Subcutaneous abdominal adipose tissue (tissue), 5 donors: ENCODE data around the gene EFCAB11.

Source experiments
- H3K27ac ChIP-seq: one replicate; pipeline ENCODE4 v1.7.0; 2013; ENCODE audit warnings: low read depth, mild to moderate bottlenecking, inconsistent platforms, low read length, moderate library complexity
- H3K27me3 ChIP-seq, 5 donors: one replicate each; pipeline ENCODE4 v1.7.0; 2013; ENCODE audit warnings: low read length in 5 of 5, inconsistent platforms in 1 of 5; ENCODE audit not compliant: control insufficient read depth in 5 of 5, insufficient read depth in 4 of 5
- H3K36me3 ChIP-seq, 5 donors: one replicate each; pipeline ENCODE4 v1.7.0; 2013; ENCODE audit warnings: low read length in 5 of 5; ENCODE audit not compliant: control insufficient read depth in 5 of 5, insufficient read depth in 5 of 5
- H3K4me1 ChIP-seq, 5 donors: one replicate each; pipeline ENCODE4 v1.7.0; 2013; ENCODE audit warnings: low read length in 5 of 5, mild to moderate bottlenecking in 3 of 5, moderate library complexity in 1 of 5; ENCODE audit not compliant: control insufficient read depth in 5 of 5, insufficient read depth in 5 of 5
- H3K4me3 ChIP-seq, 5 donors: one replicate each; pipeline ENCODE4 v1.7.0; 2013; ENCODE audit warnings: low read length in 5 of 5, low read depth in 1 of 5
- H3K9ac ChIP-seq, 5 donors: one replicate each; pipeline ENCODE4 v1.7.0; 2013; ENCODE audit warnings: low read length in 5 of 5, mild to moderate bottlenecking in 4 of 5, moderate library complexity in 3 of 5
- H3K9me3 ChIP-seq, 5 donors: one replicate each; pipeline ENCODE4 v1.7.0; 2013; ENCODE audit warnings: low read length in 5 of 5; ENCODE audit not compliant: control insufficient read depth in 5 of 5
- donor health status: healthy.
- donor health status: healthy.
- donor health status: healthy.
- donor health status: healthy.
- donor health status: healthy.

The EFCAB11 gene

GRCh38 chr14:89858089-89858488 is 96.4 kb downstream of the EFCAB11 start:
- H3K27me3 ChIP-seq, result no peaks in the 10 kb centered on the region
- no peak overlapping the region for H3K27ac ChIP-seq
- H3K36me3 ChIP-seq, result no peaks in the 10 kb centered on the region
- peaks cover 0 to 3% (median 0%) of the 10 kb centered on the region in 5 donors for H3K9me3 ChIP-seq
- H3K9ac ChIP-seq, result no peak overlapping the region
- H3K4me1 ChIP-seq, result peaks cover 0 to 10% (median 6%) of the 10 kb centered on the region in 5 donors
- no peak overlapping the region for H3K4me3 ChIP-seq

GRCh38 chr14:89856871-89857345 is 97.6 kb downstream of the EFCAB11 start:
- Histone ChIP-seq H3K27ac (no peak overlapping the region), H3K27me3 (no peaks in the 10 kb centered on the region), H3K9ac (no peak overlapping the region), H3K4me3 (no peak overlapping the region), H3K36me3 (no peaks in the 10 kb centered on the region), H3K4me1 (peaks cover 0 to 10% (median 6%) of the 10 kb centered on the region in 5 donors), H3K9me3 (peaks cover 0 to 3% (median 0%) of the 10 kb centered on the region in 5 donors)

- H3K36me3 ChIP-seq, result no peaks in the 10 kb centered on the region
- H3K27me3 ChIP-seq, result no peaks in the 10 kb centered on the region
- H3K9me3 ChIP-seq, result no peaks in the 10 kb centered on the region
- no peak overlapping the region for H3K4me3 ChIP-seq
- H3K4me1 ChIP-seq, result peaks cover 0 to 10% (median 7%) of the 10 kb centered on the region in 5 donors
- H3K27ac ChIP-seq, result no peak overlapping the region
- no peak overlapping the region for H3K9ac ChIP-seq
These were observed 98.4 kb downstream of the EFCAB11 start for GRCh38 chr14:89855961-89856656.

- H3K9ac ChIP-seq, result no peak overlapping the region
- H3K4me1 ChIP-seq, result peaks cover 0 to 10% (median 7%) of the 10 kb centered on the region in 5 donors
- no peak overlapping the region for H3K27ac ChIP-seq
- H3K9me3 ChIP-seq, result no peaks in the 10 kb centered on the region
- H3K36me3 ChIP-seq, result no peaks in the 10 kb centered on the region
- H3K27me3 ChIP-seq, result no peaks in the 10 kb centered on the region
- no peak overlapping the region for H3K4me3 ChIP-seq
These were observed 100.4 kb downstream of the EFCAB11 start for GRCh38 chr14:89853936-89854693.

- no peaks in the 10 kb centered on the region for H3K9me3 ChIP-seq
- no peaks in the 10 kb centered on the region for H3K27me3 ChIP-seq
- H3K27ac ChIP-seq, result no peak overlapping the region
- no peaks in the 10 kb centered on the region for H3K36me3 ChIP-seq
- no peak overlapping the region for H3K9ac ChIP-seq
- H3K4me3 ChIP-seq, result no peak overlapping the region
- peaks cover 0 to 10% (median 7%) of the 10 kb centered on the region in 5 donors for H3K4me1 ChIP-seq
These were observed 103.4 kb downstream of the EFCAB11 start for GRCh38 chr14:89851106-89851505.

GRCh38 chr14:89849931-89850330 is 104.6 kb downstream of the EFCAB11 start:
- Histone ChIP-seq H3K27ac (no peak overlapping the region), H3K9ac (no peak overlapping the region), H3K36me3 (no peaks in the 10 kb centered on the region), H3K4me1 (peaks cover 0 to 6% (median 4%) of the 10 kb centered on the region in 5 donors), H3K4me3 (no peak overlapping the region), H3K9me3 (no peaks in the 10 kb centered on the region), H3K27me3 (no peaks in the 10 kb centered on the region)

GRCh38 chr14:89848165-89848564 is 106.4 kb downstream of the EFCAB11 start:
- H3K27me3 ChIP-seq, result no peaks in the 10 kb centered on the region
- no peak overlapping the region for H3K27ac ChIP-seq
- H3K9me3 ChIP-seq, result no peaks in the 10 kb centered on the region
- no peaks in the 10 kb centered on the region for H3K36me3 ChIP-seq
- H3K4me1 ChIP-seq, result peaks cover 0 to 6% (median 0%) of the 10 kb centered on the region in 5 donors
- no peak overlapping the region for H3K4me3 ChIP-seq
- H3K9ac ChIP-seq, result no peak overlapping the region

GRCh38 chr14:89845346-89845745 is 109.2 kb downstream of the EFCAB11 start:
- no peak overlapping the region for H3K9ac ChIP-seq

GRCh38 chr14:89844508-89844907 is 110.0 kb downstream of the EFCAB11 start:
- H3K4me1 ChIP-seq, result no peaks in the 10 kb centered on the region
- no peaks in the 10 kb centered on the region for H3K36me3 ChIP-seq
- no peak overlapping the region for H3K4me3 ChIP-seq
- H3K9me3 ChIP-seq, result no peaks in the 10 kb centered on the region
- no peak overlapping the region for H3K27ac ChIP-seq
- no peak overlapping the region for H3K9ac ChIP-seq
- H3K27me3 ChIP-seq, result no peaks in the 10 kb centered on the region

More at GRCh38 chr14:89845346-89845745, 109.2 kb downstream of the EFCAB11 start:
- Histone ChIP-seq H3K27ac (no peak overlapping the region), H3K36me3 (no peaks in the 10 kb centered on the region), H3K9me3 (no peaks in the 10 kb centered on the region), H3K4me1 (no peaks in the 10 kb centered on the region), H3K4me3 (no peak overlapping the region), H3K27me3 (no peaks in the 10 kb centered on the region)

GRCh38 chr14:89842837-89843236 is 111.7 kb downstream of the EFCAB11 start:
- H3K4me1 ChIP-seq, result no peaks in the 10 kb centered on the region
- no peak overlapping the region for H3K4me3 ChIP-seq
- peaks cover 0 to 10% (median 3%) of the 10 kb centered on the region in 5 donors for H3K9me3 ChIP-seq
- no peaks in the 10 kb centered on the region for H3K27me3 ChIP-seq
- no peak overlapping the region for H3K9ac ChIP-seq
- H3K36me3 ChIP-seq, result no peaks in the 10 kb centered on the region
- H3K27ac ChIP-seq, result no peak overlapping the region
